GM19468 (cell line): ENCODE data around the gene CLCC1.
"Not testable (repeated sequence)": the region's sequence is repeated elsewhere in the genome, so short reads cannot be mapped to it uniquely, and the experiment has no call there.

Experiments
- ATAC-seq: cut with Tn5 transposase; IDR thresholded peaks from one replicate; pipeline ENCODE4 v1.9.1; 2021; ENCODE audit warnings: mild to moderate bottlenecking, moderate library complexity, moderate number of reproducible peaks; ENCODE audit not compliant: unreplicated experiment; ENCODE audit errors: extremely low read depth

CLCC1 gene

GRCh38 chr1:108963052-108963686 lies at the start of gene CLCC1:
Gene CLCC1, minus strand, starts transcription at chr1:108963484. Its CDS starts 13,047 bp downstream, at chr1:108950437.
- peak; percentile 77 for ATAC-seq

- ATAC-seq: no peak
These were observed 48.1 kb upstream of the CLCC1 start for GRCh38 chr1:109011335-109011734.

- ATAC-seq: not testable (repeated sequence)
These were observed 33.3 kb upstream of the CLCC1 start for GRCh38 chr1:108996622-108997021.

GRCh38 chr1:108983114-108983513 lies 19.8 kb upstream of the CLCC1 start:
- ATAC-seq: no peak

GRCh38 chr1:108976658-108977057 lies 13.4 kb upstream of the CLCC1 start:
- no peak for ATAC-seq

- ATAC-seq: no peak
These were observed 9.7 kb upstream of the CLCC1 start for GRCh38 chr1:108972951-108973350.

- ATAC-seq: no peak
These were observed 6.1 kb upstream of the CLCC1 start for GRCh38 chr1:108969346-108969745.

GRCh38 chr1:108962681-108963051 lies 618 bp downstream of the CLCC1 start:
- no peak for ATAC-seq

GRCh38 chr1:108961752-108962486 lies 1.4 kb downstream of the CLCC1 start:
- ATAC-seq: no peak

- ATAC-seq: no peak
These were observed 2.1 kb downstream of the CLCC1 start for GRCh38 chr1:108961198-108961597.

- no peak for ATAC-seq
These were observed 2.6 kb downstream of the CLCC1 start for GRCh38 chr1:108960719-108961118.

- ATAC-seq: no peak
These were observed 5.4 kb downstream of the CLCC1 start for GRCh38 chr1:108957888-108958287.

- no peak for ATAC-seq
These were observed 7.4 kb downstream of the CLCC1 start for GRCh38 chr1:108955881-108956280.

GRCh38 chr1:108955111-108955510 lies 8.2 kb downstream of the CLCC1 start:
- ATAC-seq: no peak

GRCh38 chr1:108953452-108953851 lies 9.8 kb downstream of the CLCC1 start:
- no peak for ATAC-seq

- ATAC-seq: no peak
These were observed 12.0 kb downstream of the CLCC1 start for GRCh38 chr1:108951242-108951641.

GRCh38 chr1:108949044-108949443 lies 14.2 kb downstream of the CLCC1 start:
- no peak for ATAC-seq

GRCh38 chr1:108947871-108948525 lies 15.3 kb downstream of the CLCC1 start:
- ATAC-seq: no peak

GRCh38 chr1:108936170-108936569 lies 27.1 kb downstream of the CLCC1 start:
- ATAC-seq: no peak

GRCh38 chr1:108933944-108934343 lies 29.3 kb downstream of the CLCC1 start:
- no peak for ATAC-seq

- ATAC-seq: not testable (repeated sequence)
These were observed 35.7 kb downstream of the CLCC1 start for GRCh38 chr1:108927565-108927964.
